Measurements from ENCODE around the gene MSMO1.

The MSMO1 gene

GRCh38 chr4:165359506-165359905 lies 32.0 kb downstream of the MSMO1 start:
- in situ Hi-C loops (cut with MboI; ENCODE audit: low sequenced_read_pairs): no loop called here

DNA sequence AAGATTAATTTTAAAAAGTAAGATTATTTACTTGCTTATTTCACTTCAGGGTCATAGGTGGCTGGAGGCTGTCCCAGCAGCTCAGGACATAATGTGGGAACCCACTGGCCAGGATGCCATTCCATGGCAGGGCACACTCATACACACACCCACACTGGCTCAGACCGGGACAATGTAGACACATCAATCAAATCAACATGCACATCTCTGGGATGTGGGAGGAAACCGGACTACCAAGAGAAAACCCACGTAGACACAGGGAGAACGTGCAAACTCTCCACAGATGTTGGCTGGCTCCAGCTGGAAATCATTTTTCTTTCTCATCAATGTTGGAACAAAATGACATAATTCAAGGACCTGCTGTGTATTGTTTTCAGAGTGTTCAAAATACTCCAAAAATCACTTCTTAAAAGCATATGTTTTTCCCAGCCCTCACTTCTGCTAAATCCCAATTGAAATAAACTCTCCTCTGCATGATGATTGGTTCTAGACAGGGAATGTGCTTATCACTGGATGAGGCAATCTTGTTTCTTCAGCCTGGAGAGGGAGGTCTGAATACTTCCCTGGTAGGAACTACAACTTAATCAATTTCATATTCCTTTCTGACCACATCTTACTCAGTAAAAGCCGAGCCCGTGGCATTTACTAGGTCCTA lies 32.7 kb downstream of the MSMO1 start:
- in situ Hi-C loops (cut with MboI; ENCODE audit: low sequenced_read_pairs): no loop called here

- in situ Hi-C loops (cut with MboI; ENCODE audit: low sequenced_read_pairs): no loop called here
Observed at GRCh38 chr4:165360985-165361670, 33.7 kb downstream of the MSMO1 start.

GRCh38 chr4:165361810-165362209 lies 34.3 kb downstream of the MSMO1 start:
- in situ Hi-C loops (cut with MboI; ENCODE audit: low sequenced_read_pairs): no loop called here

- in situ Hi-C loops (cut with MboI; ENCODE audit: low sequenced_read_pairs): no loop called here
Observed at GRCh38 chr4:165364452-165365080, 37.1 kb downstream of the MSMO1 start.

DNA sequence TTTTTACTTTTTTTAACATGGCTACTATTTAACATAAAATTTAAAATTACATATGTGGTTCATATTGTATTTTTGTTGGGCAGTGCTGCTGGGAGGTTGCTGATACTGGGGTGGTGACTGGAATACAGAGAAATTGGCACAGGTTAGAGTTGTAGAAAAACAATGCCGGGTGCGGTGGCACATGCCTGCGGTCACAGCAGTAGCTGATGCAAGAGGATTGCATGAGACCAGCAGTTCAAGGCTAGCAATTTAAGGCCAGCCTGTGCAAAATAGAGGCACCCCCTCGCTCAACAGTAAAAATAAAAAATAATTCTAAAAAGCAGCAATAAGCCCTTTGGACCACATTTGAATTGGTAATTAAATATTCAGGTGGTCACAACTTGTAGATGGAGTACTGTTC lies 39.6 kb downstream of the MSMO1 start:
- in situ Hi-C loops (cut with MboI; ENCODE audit: low sequenced_read_pairs): no loop called here

- in situ Hi-C loops (cut with MboI; ENCODE audit: low sequenced_read_pairs): no loop called here
Observed at GRCh38 chr4:165368114-165368513, 40.6 kb downstream of the MSMO1 start.

DNA sequence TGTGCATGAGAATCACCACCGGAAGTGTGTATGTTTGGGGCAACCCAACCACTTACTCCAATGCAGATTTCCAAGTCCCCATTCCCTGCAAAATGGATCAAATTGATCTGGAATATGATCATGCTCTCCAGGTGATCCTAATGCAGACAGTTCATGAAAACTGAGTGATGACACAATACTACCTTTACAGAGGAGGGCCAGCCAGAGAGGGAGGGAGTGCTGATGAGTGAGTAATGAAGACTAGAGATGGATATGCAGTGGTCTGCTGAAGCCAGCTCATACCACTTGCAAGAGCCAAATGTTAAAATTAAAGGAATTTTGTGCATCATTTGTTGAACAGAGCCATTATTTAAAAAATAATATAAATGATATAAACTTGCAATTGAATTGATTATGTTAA lies 41.1 kb downstream of the MSMO1 start:
- in situ Hi-C loops (cut with MboI; ENCODE audit: low sequenced_read_pairs): no loop called here

DNA sequence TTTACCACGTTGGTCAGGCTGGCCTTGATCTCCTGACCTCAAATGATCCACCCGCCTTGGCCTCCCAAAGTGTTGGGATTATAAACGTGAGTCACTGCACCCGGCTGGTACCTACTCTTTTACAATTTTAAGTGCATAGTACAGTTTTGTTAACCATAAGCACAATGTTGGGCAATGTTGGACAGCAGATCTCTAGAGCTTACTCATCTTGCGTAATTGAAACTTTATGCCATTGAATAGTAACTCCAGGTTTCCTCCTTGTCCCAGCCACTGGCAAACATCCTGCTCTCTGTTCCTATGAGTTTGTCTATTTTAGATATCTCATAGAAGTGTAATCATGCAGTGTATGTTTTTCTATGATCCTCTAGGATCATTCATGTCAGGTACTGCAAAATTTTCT lies 42.1 kb downstream of the MSMO1 start:
- in situ Hi-C loops (cut with MboI; ENCODE audit: low sequenced_read_pairs): no loop called here

- in situ Hi-C loops (cut with MboI; ENCODE audit: low sequenced_read_pairs): no loop called here
Observed at GRCh38 chr4:165370530-165370929, 43.1 kb downstream of the MSMO1 start.

- in situ Hi-C loops (cut with MboI; ENCODE audit: low sequenced_read_pairs): no loop called here
Observed at GRCh38 chr4:165375465-165375864, 48.0 kb downstream of the MSMO1 start.

- in situ Hi-C loops (cut with MboI; ENCODE audit: low sequenced_read_pairs): no loop called here
Observed at GRCh38 chr4:165378398-165378744, 50.9 kb downstream of the MSMO1 start.

DNA sequence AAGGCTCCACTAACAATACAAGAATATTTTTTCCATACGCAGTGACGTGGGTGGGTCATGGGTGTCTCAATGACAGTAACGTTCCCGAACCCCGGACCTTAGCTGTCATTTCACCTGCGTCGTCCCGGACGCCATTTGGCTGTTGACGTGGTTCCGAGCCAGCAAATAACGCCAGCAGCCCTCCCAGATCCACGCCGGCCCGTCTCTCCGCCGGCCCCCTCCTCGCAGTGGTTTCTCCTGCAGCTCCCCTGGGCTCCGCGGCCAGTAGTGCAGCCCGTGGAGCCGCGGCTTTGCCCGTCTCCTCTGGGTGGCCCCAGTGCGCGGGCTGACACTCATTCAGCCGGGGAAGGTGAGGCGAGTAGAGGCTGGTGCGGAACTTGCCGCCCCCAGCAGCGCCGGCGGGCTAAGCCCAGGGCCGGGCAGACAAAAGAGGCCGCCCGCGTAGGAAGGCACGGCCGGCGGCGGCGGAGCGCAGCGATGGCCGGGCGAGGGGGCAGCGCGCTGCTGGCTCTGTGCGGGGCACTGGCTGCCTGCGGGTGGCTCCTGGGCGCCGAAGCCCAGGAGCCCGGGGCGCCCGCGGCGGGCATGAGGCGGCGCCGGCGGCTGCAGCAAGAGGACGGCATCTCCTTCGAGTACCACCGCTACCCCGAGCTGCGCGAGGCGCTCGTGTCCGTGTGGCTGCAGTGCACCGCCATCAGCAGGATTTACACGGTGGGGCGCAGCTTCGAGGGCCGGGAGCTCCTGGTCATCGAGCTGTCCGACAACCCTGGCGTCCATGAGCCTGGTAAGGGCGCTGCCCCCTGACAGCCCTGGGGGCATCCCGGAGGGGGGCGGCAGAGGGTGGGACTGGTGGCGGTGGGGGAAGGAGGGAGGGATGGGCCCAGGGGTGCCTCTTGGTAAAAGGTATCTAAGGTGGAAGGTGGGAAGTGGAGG lies 51.5 kb downstream of the MSMO1 start, which contains the start of gene CPE:
Gene CPE, plus strand, starts transcription at position 264 of the 933 bp plus-strand sequence. Its CDS starts 214 bp downstream, at position 478.
- in situ Hi-C loops (cut with MboI; ENCODE audit: low sequenced_read_pairs): no loop called here

GRCh38 chr4:165379678-165380064 lies 52.2 kb downstream of the MSMO1 start:
- in situ Hi-C loops (cut with MboI; ENCODE audit: low sequenced_read_pairs): no loop called here

DNA sequence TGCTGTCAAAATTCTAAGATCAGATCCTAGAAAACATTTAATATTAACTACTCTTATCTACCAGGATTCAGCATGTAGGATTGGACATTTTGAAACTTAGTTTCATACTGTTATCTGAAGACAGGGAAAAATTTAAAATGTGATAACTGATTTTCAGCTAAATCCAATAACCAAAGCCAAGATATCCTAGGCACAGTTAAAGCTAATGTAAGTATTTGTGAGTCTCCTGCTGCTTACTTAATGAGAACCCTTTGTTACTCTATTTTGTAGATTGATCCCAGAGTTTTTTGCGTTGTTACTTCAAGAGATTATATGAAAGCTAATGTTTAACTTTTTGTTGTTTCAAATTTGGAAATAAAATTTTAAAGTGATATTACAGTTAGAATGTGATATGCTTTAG lies 53.3 kb downstream of the MSMO1 start:
- in situ Hi-C loops (cut with MboI; ENCODE audit: low sequenced_read_pairs): no loop called here

DNA sequence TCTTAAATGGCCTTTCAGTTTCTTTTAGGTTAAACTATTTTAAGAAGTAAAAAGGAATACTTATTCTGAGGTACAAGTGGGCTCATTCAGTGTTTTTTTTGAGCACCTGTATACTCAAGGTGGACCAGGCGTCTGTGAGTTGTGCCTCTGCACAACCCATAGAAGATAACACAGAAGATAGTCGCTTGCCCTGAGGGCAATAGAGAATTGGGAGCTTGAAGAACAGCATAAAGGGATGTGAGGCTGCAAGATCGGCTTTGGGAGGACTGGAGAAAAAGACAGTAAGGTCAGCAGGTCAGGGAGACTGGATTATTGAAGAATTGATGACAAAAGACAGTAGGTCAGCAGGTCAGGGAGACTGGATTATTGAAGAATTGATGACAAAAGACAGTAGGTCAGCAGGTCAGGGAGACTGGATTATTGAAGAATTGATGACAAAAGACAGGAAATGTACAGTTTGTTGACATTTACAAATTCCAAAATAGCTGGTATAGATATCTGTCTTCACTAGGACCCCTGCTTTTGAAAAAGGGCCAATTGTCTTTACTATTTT lies 54.4 kb downstream of the MSMO1 start:
- in situ Hi-C loops (cut with MboI; ENCODE audit: low sequenced_read_pairs): no loop called here

DNA sequence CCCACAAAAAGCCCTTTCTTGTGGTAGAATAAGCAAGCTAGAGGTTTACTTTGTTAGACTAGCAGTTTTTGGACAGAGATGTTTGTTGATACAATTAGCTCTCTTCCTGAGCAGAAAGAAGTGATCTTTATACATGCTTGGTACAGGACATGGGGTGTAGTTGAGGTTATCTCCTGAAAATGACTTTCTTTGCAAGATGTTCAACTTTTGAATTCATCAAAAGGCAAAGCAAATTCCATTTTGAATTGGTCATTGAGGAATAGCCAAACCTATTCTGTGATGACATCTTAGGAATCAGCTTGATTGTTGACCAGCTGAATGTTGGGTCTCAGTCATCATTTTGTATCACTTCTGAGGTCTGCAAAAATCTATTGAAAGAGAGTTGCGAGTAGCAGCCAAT lies 55.2 kb downstream of the MSMO1 start:
- in situ Hi-C loops (cut with MboI; ENCODE audit: low sequenced_read_pairs): no loop called here

DNA sequence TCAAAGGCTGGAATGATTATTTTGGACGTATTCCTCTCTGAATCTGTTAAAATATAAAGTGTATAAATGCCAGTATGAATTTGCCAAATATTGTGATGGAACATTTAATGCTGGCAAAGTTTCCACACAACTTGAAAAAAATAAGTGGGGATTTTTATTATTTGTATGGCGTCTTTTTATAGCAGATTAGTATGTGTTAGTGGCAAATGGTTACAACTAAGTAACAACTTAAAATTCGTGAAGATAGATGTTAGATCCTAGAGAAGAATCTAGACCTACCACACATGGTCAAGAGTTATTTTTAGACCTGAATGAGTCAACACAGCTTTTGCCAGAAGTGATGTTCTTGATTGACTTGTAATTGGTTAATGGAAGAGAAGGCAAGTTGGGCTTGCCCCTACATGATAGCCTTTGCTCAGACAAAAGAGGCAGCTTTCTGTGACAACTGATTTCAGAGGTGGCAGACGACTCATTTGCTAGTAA lies 56.2 kb downstream of the MSMO1 start:
- in situ Hi-C loops (cut with MboI; ENCODE audit: low sequenced_read_pairs): no loop called here

- in situ Hi-C loops (cut with MboI; ENCODE audit: low sequenced_read_pairs): no loop called here
Observed at GRCh38 chr4:165384186-165384585, 56.7 kb downstream of the MSMO1 start.

- in situ Hi-C loops (cut with MboI; ENCODE audit: low sequenced_read_pairs): no loop called here
Observed at GRCh38 chr4:165384598-165384997, 57.1 kb downstream of the MSMO1 start.

GRCh38 chr4:165385126-165385525 lies 57.7 kb downstream of the MSMO1 start:
- in situ Hi-C loops (cut with MboI; ENCODE audit: low sequenced_read_pairs): no loop called here
